ENCODE measurements around the gene TAF1B. TPM values are rescaled to one million over a fixed set of nuclear protein-coding genes. Genes with fewer than 3 reads are reported as not detected.

TAF1B gene
- total RNA-seq, 1 donor from 2014 or later = 86.3 TPM

- Histone ChIP-seq H2AFZ (replicated peaks) (no peak overlapping the region), H3K79me2 (ENCODE audit: low read depth) (no peaks in the 10 kb centered on the region), H4K20me1 (ENCODE audit: low read depth) (no peaks in the 10 kb centered on the region), H3K36me3 (no peaks in the 10 kb centered on the region), H3F3A (ENCODE audit: low read depth) (peaks cover 5% of the 10 kb centered on the region), H3K4me3 (no peak overlapping the region), H3K27me3 (no peaks in the 10 kb centered on the region), H3K27ac (no peak overlapping the region), H3K9ac (no peak overlapping the region), H3K9me3 (ENCODE audit: low read depth) (no peaks in the 10 kb centered on the region), H3K4me1 (peaks cover 21% of the 10 kb centered on the region), H3K4me2 (no peak overlapping the region)
- no peak for DNase-seq (ENCODE audit: low spot score)
- Mint-ChIP-seq H3K36me3 (no peaks in the 10 kb centered on the region), H3K27me3 (ENCODE audit: insufficient read depth, low read depth) (peaks cover 2% of the 10 kb centered on the region), H3K4me1 (peaks cover 35% of the 10 kb centered on the region), H3K4me3 (no peak overlapping the region), H3K27ac (no peak overlapping the region), H3K9me3 (no peaks in the 10 kb centered on the region)
- TF ChIP-seq EZH2phosphoT487 (IDR thresholded peaks at IDR 0.05) (no peak), EZH2 (IDR thresholded peaks at IDR 0.05) (no peak), CTCF (IDR thresholded peaks at IDR 0.05) (no peak)
Observed at GRCh38 chr2:9965119-9965822, 122.0 kb downstream of the TAF1B start.

- H3K4me3 Mint-ChIP-seq = no peak overlapping the region
- peaks cover 2% of the 10 kb centered on the region for H3K27me3 Mint-ChIP-seq (ENCODE audit: insufficient read depth, low read depth)
- no peak for TF ChIP-seq EZH2 (IDR thresholded peaks at IDR 0.05)
- H3K4me1 ChIP-seq = peaks cover 34% of the 10 kb centered on the region
- H3K9ac ChIP-seq = no peak overlapping the region
- H3K27me3 ChIP-seq = no peaks in the 10 kb centered on the region
- H3K36me3 ChIP-seq = no peaks in the 10 kb centered on the region
- DNase-seq (ENCODE audit: low spot score) = no peak
- no peaks in the 10 kb centered on the region for H3K9me3 Mint-ChIP-seq
- peaks cover 38% of the 10 kb centered on the region for H3K4me1 Mint-ChIP-seq
- H3K4me3 ChIP-seq = no peak overlapping the region
- no peaks in the 10 kb centered on the region for H3K36me3 Mint-ChIP-seq
- peaks cover 18% of the 10 kb centered on the region for H3F3A ChIP-seq (ENCODE audit: low read depth)
- H2AFZ ChIP-seq (replicated peaks) = no peak overlapping the region
- no peaks in the 10 kb centered on the region for H3K9me3 ChIP-seq (ENCODE audit: low read depth)
- no peak overlapping the region for H3K4me2 ChIP-seq
- H3K79me2 ChIP-seq (ENCODE audit: low read depth) = no peaks in the 10 kb centered on the region
- no peaks in the 10 kb centered on the region for H4K20me1 ChIP-seq (ENCODE audit: low read depth)
- H3K27ac ChIP-seq = no peak overlapping the region
- H3K27ac Mint-ChIP-seq = no peak overlapping the region
Observed at GRCh38 chr2:9966491-9967022, 123.3 kb downstream of the TAF1B start.

- no peak overlapping the region for H3K9ac ChIP-seq
- H3K9me3 Mint-ChIP-seq = no peaks in the 10 kb centered on the region
- no peak overlapping the region for H3K27ac ChIP-seq
- H3K4me2 ChIP-seq = no peak overlapping the region
- H3K36me3 ChIP-seq = no peaks in the 10 kb centered on the region
- H3K9me3 ChIP-seq (ENCODE audit: low read depth) = no peaks in the 10 kb centered on the region
- H3K27ac Mint-ChIP-seq = no peak overlapping the region
- no peaks in the 10 kb centered on the region for H4K20me1 ChIP-seq (ENCODE audit: low read depth)
- no peak overlapping the region for H2AFZ ChIP-seq (replicated peaks)
- H3K4me1 ChIP-seq = peaks cover 41% of the 10 kb centered on the region
- H3F3A ChIP-seq (ENCODE audit: low read depth) = peaks cover 18% of the 10 kb centered on the region
- no peak overlapping the region for H3K4me3 Mint-ChIP-seq
- H3K27me3 Mint-ChIP-seq (ENCODE audit: insufficient read depth, low read depth) = peaks cover 2% of the 10 kb centered on the region
- TF ChIP-seq CTCF (IDR thresholded peaks at IDR 0.05) = no peak
- no peak for TF ChIP-seq EZH2 (IDR thresholded peaks at IDR 0.05)
- TF ChIP-seq EZH2phosphoT487 (IDR thresholded peaks at IDR 0.05) = no peak
- H3K79me2 ChIP-seq (ENCODE audit: low read depth) = no peaks in the 10 kb centered on the region
- no peaks in the 10 kb centered on the region for H3K36me3 Mint-ChIP-seq
- no peaks in the 10 kb centered on the region for H3K27me3 ChIP-seq
- no peak for DNase-seq (ENCODE audit: low spot score)
- H3K4me3 ChIP-seq = no peak overlapping the region
- H3K4me1 Mint-ChIP-seq = peaks cover 40% of the 10 kb centered on the region
Observed at GRCh38 chr2:9967053-9967775, 123.9 kb downstream of the TAF1B start.

Measured in neural progenitor cell (in vitro differentiated cells).